Left ventricle myocardium inferior (tissue), 1 donor: ENCODE measurements around the gene SHISAL2A. TPM values are rescaled to one million over a fixed set of nuclear protein-coding genes. Genes with fewer than 3 reads are reported as not detected.

ENCODE experiments used
- DNase-seq: peaks from one replicate; pipeline ENCODE4 v3.0.0-alpha.2; 2020
- H3K27ac ChIP-seq: fragments of 200-600 bp; replicated peaks from 2 replicates; pipeline ENCODE4 v1.8.0; 2021
- H3K27me3 ChIP-seq: fragments of 200-600 bp; 2 replicates; pipeline ENCODE4 v1.8.0; 2021; ENCODE audit warnings: low read depth
- H3K36me3 ChIP-seq: fragments of 200-600 bp; 2 replicates; pipeline ENCODE4 v1.8.0; 2021
- H3K4me1 ChIP-seq: fragments of 200-600 bp; 2 replicates; pipeline ENCODE4 v1.8.0; 2021
- H3K4me3 ChIP-seq: fragments of 200-600 bp; 2 replicates; pipeline ENCODE4 v1.8.0; 2021; ENCODE audit warnings: mild to moderate bottlenecking, moderate library complexity
- H3K9me3 ChIP-seq: fragments of 200-600 bp; replicated peaks from 2 replicates; pipeline ENCODE4 v1.8.0; 2021
- intact Hi-C: fragments of 100-400 bp; cut with micrococcal nuclease; formaldehyde crosslinking; loops from one replicate; pipeline ENCODE4 v1.11.0; 2022
- total RNA-seq: library from RNA; stranded (reverse); fragmentation: NEBNext Ultra II Directional; extraction: Animal tissue kit (Norgen Biotek cat#: 25700); gene quantifications from one replicate; pipeline ENCODE4 v1.2.1, GENCODE V29; 2021
- TF ChIP-seq, protein P1 (sequence below): fragments of 200-600 bp; IDR thresholded peaks from 2 replicates; pipeline ENCODE4 v1.8.0; 2021; ENCODE audit warnings: antibody characterized with exemption, mild to moderate bottlenecking, borderline replicate concordance
- donor health status: DM: no; HTN: yes; CAD: no; lungs with severe emphysema.

Gene SHISAL2A
- total RNA-seq, 1 donor from 2014 or later = not detected

DNA sequence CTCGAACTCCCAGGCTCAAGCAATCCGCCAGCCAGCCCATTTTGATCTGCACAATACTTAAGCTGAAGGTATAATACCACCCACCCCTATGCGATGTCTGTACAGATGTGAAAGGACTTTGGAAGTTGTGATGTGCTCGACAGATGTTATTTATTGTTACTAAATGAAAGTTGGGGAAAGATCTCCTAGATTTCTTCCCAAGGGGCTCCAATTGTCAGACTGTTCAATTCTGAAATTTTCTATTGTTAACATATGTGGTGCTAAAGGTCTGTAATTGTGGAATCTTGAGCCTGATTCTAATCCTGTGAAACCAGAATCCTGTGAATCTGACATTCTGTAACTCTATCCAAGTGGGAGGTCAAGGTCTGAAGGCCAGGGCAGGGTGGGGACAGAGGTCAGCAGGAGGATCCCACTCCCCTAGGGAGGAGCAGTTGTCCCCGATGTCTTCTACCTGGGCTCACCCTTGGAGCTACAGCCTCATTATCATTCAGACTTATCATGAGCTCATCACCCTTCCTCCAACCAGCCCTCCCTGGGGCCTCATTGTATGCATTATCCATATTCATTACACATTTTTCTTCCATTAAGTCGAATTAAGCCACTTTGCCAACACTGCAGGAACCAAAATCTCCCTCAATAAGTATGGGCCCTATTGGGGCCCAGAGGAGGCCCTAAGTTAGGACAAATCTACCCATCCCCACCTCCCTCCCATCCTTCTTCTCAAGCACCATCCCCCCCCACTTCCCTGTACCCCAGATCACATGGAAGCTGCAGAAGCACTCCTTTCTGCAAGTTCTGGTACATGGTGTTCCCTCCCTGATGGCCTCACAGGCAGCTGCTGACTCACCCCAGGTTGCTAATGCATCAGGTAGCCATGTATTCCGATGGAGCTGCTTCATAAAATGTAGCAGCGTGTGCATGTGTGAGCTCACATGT, 32.3 kb downstream of the SHISAL2A start:
- H3K27ac ChIP-seq = no peak overlapping the region
- no peaks in the 10 kb centered on the region for H3K9me3 ChIP-seq
- DNase-seq = no peak
- no peaks in the 10 kb centered on the region for H3K27me3 ChIP-seq
- no peak overlapping the region for H3K4me3 ChIP-seq
- no peaks in the 10 kb centered on the region for H3K36me3 ChIP-seq
- H3K4me1 ChIP-seq = no peaks in the 10 kb centered on the region
- intact Hi-C loops = no loop called here
- TF ChIP-seq, protein P1, sequence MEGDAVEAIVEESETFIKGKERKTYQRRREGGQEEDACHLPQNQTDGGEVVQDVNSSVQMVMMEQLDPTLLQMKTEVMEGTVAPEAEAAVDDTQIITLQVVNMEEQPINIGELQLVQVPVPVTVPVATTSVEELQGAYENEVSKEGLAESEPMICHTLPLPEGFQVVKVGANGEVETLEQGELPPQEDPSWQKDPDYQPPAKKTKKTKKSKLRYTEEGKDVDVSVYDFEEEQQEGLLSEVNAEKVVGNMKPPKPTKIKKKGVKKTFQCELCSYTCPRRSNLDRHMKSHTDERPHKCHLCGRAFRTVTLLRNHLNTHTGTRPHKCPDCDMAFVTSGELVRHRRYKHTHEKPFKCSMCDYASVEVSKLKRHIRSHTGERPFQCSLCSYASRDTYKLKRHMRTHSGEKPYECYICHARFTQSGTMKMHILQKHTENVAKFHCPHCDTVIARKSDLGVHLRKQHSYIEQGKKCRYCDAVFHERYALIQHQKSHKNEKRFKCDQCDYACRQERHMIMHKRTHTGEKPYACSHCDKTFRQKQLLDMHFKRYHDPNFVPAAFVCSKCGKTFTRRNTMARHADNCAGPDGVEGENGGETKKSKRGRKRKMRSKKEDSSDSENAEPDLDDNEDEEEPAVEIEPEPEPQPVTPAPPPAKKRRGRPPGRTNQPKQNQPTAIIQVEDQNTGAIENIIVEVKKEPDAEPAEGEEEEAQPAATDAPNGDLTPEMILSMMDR = no peak

DNA sequence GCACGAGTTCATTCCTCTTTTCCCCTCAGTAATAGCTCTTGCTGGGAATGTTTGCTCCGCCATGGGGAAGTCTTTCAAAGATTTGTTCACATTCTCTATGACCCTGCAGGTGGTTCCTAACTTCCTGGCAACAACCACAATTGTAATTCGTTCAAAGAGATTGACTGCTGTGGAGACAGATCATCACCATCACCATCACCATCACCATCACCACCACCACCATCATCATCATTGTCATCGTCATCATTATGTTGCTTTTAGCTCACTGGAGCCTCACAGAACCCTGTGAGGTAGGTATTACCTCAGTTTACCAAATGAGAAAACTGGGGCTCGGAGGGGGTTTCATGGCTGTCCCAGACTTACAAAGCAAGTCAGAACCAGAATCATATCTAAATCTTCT, 34.3 kb downstream of the SHISAL2A start:
- Histone ChIP-seq H3K4me1 (no peaks in the 10 kb centered on the region), H3K27ac (no peak overlapping the region), H3K4me3 (no peak overlapping the region), H3K36me3 (no peaks in the 10 kb centered on the region), H3K9me3 (no peaks in the 10 kb centered on the region), H3K27me3 (no peaks in the 10 kb centered on the region)
- TF ChIP-seq, protein P1 = no peak
- intact Hi-C loops = no loop called here
- no peak for DNase-seq

DNA sequence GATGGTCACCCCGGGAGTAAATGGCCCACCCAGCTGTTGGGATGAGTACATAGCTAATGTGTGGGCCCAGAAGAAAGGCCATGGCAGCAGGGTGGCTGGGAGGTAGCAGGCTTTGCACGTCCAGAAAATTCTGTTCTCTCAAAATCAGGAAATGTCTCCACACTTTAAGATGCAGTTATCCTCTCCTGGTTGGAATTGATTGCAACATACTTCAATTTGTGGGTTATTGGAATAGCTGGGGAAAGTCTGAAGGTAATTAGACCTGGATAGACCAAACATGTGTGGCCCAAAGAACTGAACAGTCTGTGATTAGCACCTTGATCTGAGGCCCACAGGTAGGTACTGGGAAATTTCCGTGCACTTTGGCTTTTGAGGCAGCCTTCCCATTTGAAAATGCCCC, 35.0 kb downstream of the SHISAL2A start:
- intact Hi-C loops = no loop called here
- Histone ChIP-seq H3K4me1 (no peaks in the 10 kb centered on the region), H3K27me3 (no peaks in the 10 kb centered on the region), H3K9me3 (no peaks in the 10 kb centered on the region), H3K27ac (no peak overlapping the region), H3K4me3 (no peak overlapping the region), H3K36me3 (no peaks in the 10 kb centered on the region)
- TF ChIP-seq, protein P1 = no peak
- no peak for DNase-seq

DNA sequence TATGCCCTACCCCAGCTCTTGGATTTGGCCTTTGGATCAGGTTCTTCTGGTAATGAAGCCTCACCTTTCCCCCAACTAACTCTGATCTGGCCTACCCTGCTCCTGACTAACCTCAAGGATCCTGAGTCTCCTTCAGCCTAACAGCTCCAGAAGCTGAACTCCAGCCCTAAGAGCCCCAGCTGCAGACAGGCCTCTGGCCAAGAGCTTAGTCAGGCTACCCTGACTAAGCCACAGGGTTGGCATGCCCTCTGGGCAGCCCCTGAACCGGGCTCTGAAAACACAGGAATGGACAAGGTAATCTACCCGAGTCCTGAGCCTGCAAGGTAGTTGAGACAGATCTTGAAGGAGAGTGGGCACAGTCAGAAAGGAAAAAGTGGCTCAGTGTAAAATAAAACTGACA, 35.7 kb downstream of the SHISAL2A start:
- Histone ChIP-seq H3K27me3 (no peaks in the 10 kb centered on the region), H3K27ac (no peak overlapping the region), H3K4me3 (no peak overlapping the region), H3K4me1 (peaks cover 2% of the 10 kb centered on the region), H3K9me3 (no peaks in the 10 kb centered on the region), H3K36me3 (no peaks in the 10 kb centered on the region)
- TF ChIP-seq, protein P1 = no peak
- DNase-seq = no peak
- intact Hi-C loops = no loop called here

DNA sequence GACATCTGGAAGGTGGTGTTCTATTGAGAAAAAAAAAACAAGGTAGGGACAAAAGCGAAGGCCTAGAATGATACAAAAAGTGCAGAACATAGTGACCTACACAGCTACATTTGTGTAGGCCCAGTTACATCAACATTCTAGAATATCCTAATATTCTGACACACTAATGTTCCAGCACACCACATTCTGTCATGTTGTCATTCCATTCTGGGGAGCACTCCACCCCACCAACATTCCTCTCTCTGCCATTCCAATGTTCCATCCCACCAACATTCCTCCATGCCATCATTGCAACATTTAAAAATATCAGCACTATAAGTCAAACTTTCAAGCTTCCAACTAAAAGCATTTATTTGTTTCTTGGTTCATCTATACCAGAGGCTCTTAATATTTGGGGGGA, 36.7 kb downstream of the SHISAL2A start:
- Histone ChIP-seq H3K36me3 (no peaks in the 10 kb centered on the region), H3K27ac (no peak overlapping the region), H3K4me3 (no peak overlapping the region), H3K9me3 (no peaks in the 10 kb centered on the region), H3K27me3 (no peaks in the 10 kb centered on the region), H3K4me1 (peaks cover 2% of the 10 kb centered on the region)
- TF ChIP-seq, protein P1 = no peak
- intact Hi-C loops = no loop called here
- DNase-seq = no peak
